Fibroblast of lung (primary cell): ENCODE results near the gene CXCL13.

Source experiments
- CTCF ChIP-seq, 2 donors: IDR thresholded peaks in 1 of 2; conservative IDR thresholded peaks in 1 of 2; 1 replicate in 1 of 2; 2 replicates in 1 of 2; pipeline ENCODE4 v1.5.1; 2011 to 2012; ENCODE audit warnings: low read length in 2 of 2, control low read depth in 1 of 2, inconsistent platforms in 1 of 2, low read depth in 1 of 2, mild to moderate bottlenecking in 1 of 2
- EZH2 ChIP-seq: IDR thresholded peaks from 2 replicates; pipeline ENCODE4 v1.5.1; 2012; ENCODE audit warnings: low read length, control low read depth, mild to moderate bottlenecking; ENCODE audit errors: missing control alignments

- TF ChIP-seq CTCF (conservative IDR thresholded peaks at IDR 0.05 in 1 of 2, IDR thresholded peaks at IDR 0.05 in 1 of 2; ENCODE audit: low read depth in 1 of 2, low read length in 2 of 2) (no peak), EZH2 (no peak)
Measured at GRCh38 chr4:77625485-77625884, 19.9 kb downstream of the CXCL13 start.
